ENCODE results near the gene RNPS1.

The RNPS1 gene

GRCh38 chr16:2253293-2253692, 14.6 kb downstream of the RNPS1 start:
- in situ Hi-C loops (cut with HindIII; ENCODE audit: low pct_ligation_motif_present, low sequenced_read_pairs) = no loop called here
- H3K27me3 ChIP-seq (replicated peaks) = no peaks in the 10 kb centered on the region
- H3K27ac ChIP-seq = no peak overlapping the region
- H3K36me3 ChIP-seq (replicated peaks) = peaks cover 55% of the 10 kb centered on the region
- DNase-seq = no peak
- H3K4me3 ChIP-seq (ENCODE audit: low read depth, low read length) = no peak overlapping the region
- no peak for TF ChIP-seq CTCF (IDR thresholded peaks at IDR 0.05; ENCODE audit: low read depth, low read length, missing control alignments)

- Histone ChIP-seq H3K27ac (no peak overlapping the region), H3K4me3 (ENCODE audit: low read depth, low read length) (no peak overlapping the region), H3K36me3 (replicated peaks) (peaks cover 51% of the 10 kb centered on the region), H3K27me3 (replicated peaks) (no peaks in the 10 kb centered on the region)
- in situ Hi-C loops (cut with HindIII; ENCODE audit: low pct_ligation_motif_present, low sequenced_read_pairs) = no loop called here
- TF ChIP-seq CTCF (IDR thresholded peaks at IDR 0.05; ENCODE audit: low read depth, low read length, missing control alignments) = no peak
- DNase-seq = no peak
Observed at GRCh38 chr16:2252806-2253148, 15.1 kb downstream of the RNPS1 start.

GRCh38 chr16:2251296-2252111, 16.4 kb downstream of the RNPS1 start, which contains the start of gene ECI1:
TSS of gene ECI1 (minus strand) at chr16:2251587. CDS start at chr16:2251566, 21 bp downstream.
- Histone ChIP-seq H3K4me3 (ENCODE audit: low read depth, low read length) (peak within 1 kb of the TSS; percentile 65), H3K27me3 (replicated peaks) (no peaks in the 10 kb centered on the region), H3K36me3 (replicated peaks) (peaks cover 40% of the 10 kb centered on the region), H3K27ac (peak within 1 kb of the TSS; percentile 18)
- DNase-seq = peak; percentile 75
- TF ChIP-seq CTCF (IDR thresholded peaks at IDR 0.05; ENCODE audit: low read depth, low read length, missing control alignments) = peak; percentile 68
- in situ Hi-C loops (cut with HindIII; ENCODE audit: low pct_ligation_motif_present, low sequenced_read_pairs) = no loop called here

- H3K4me3 ChIP-seq (ENCODE audit: low read depth, low read length) = peak overlapping the region; percentile 65
- peak; percentile 16 for DNase-seq
- TF ChIP-seq CTCF (IDR thresholded peaks at IDR 0.05; ENCODE audit: low read depth, low read length, missing control alignments) = no peak
- H3K27me3 ChIP-seq (replicated peaks) = no peaks in the 10 kb centered on the region
- in situ Hi-C loops (cut with HindIII; ENCODE audit: low pct_ligation_motif_present, low sequenced_read_pairs) = no loop called here
- peaks cover 40% of the 10 kb centered on the region for H3K36me3 ChIP-seq (replicated peaks)
- H3K27ac ChIP-seq = peak overlapping the region; percentile 18
Observed at GRCh38 chr16:2250652-2251295, 17.2 kb downstream of the RNPS1 start.

GRCh38 chr16:2246301-2246885, 21.5 kb downstream of the RNPS1 start:
- Histone ChIP-seq H3K36me3 (replicated peaks) (peaks cover 43% of the 10 kb centered on the region), H3K4me3 (ENCODE audit: low read depth, low read length) (no peak overlapping the region), H3K27ac (no peak overlapping the region), H3K27me3 (replicated peaks) (no peaks in the 10 kb centered on the region)
- in situ Hi-C loops (cut with HindIII; ENCODE audit: low pct_ligation_motif_present, low sequenced_read_pairs) = no loop called here
- DNase-seq = no peak
- TF ChIP-seq CTCF (IDR thresholded peaks at IDR 0.05; ENCODE audit: low read depth, low read length, missing control alignments) = no peak

All from brain microvascular endothelial cell (primary cell).